Coronary artery (tissue), 2 donors: Measurements from ENCODE around the gene SNAP23.
"Not testable (repeated sequence)": the region's sequence is repeated elsewhere in the genome, so short reads cannot be mapped to it uniquely, and the experiment has no call there.

Source experiments
- DNase-seq: peaks from one replicate; pipeline ENCODE4 v3.0.0-alpha.2; 2017; ENCODE audit warnings: low spot score
- H3K27ac ChIP-seq, 2 donors: fragments of 200-600 bp; sonication (generic); one replicate each; pipeline ENCODE4 v1.5.1; 2016 to 2019
- H3K4me3 ChIP-seq: fragments of 200-600 bp; sonication (generic); 2 replicates; pipeline ENCODE4 v1.5.1; 2016; ENCODE audit warnings: mild to moderate bottlenecking, moderate library complexity
- TF ChIP-seq, protein P1 (sequence below): fragments of 200-600 bp; sonication (generic); IDR thresholded peaks from one replicate; pipeline ENCODE4 v1.5.1; 2019; ENCODE audit warnings: antibody characterized with exemption

SNAP23 gene

DNA sequence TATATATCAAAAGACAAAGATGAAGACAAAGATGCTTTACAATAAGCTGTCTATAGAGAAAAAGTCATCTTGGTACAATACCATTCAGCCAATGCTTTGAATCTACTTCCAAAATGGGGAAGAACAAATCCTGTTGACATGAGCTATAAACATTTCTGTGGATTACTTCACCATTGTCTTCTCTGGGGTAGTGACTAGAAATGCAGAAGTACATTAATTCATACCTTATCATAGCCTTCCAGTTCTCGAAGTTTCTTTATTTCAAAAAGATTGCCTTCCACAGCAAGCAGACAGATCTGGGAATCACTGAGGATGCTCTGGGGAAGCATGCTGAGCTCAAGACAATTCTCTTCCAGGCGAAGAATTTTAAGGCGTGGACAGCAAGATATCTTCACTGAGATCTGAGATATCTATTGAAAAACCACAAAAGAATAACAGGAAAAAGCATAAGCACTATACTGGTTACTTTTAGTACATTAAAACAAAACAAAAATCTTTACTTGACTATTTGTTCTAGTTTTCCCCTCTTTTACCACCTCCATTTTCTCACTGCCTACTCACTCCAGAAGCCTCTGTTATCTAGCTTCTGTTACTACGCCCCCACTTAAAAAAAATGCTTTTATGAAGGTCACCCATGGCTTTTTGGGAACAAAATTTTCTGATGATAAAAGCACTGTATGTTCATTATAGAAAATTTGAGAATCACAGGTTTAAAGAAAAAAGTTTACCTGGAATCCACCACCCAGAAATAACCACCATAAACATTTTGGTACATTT lies 49.6 kb downstream of the SNAP23 start:
- DNase-seq = no peak
- no peak overlapping the region for H3K27ac ChIP-seq
- no peak overlapping the region for H3K4me3 ChIP-seq
- TF ChIP-seq, protein P1, sequence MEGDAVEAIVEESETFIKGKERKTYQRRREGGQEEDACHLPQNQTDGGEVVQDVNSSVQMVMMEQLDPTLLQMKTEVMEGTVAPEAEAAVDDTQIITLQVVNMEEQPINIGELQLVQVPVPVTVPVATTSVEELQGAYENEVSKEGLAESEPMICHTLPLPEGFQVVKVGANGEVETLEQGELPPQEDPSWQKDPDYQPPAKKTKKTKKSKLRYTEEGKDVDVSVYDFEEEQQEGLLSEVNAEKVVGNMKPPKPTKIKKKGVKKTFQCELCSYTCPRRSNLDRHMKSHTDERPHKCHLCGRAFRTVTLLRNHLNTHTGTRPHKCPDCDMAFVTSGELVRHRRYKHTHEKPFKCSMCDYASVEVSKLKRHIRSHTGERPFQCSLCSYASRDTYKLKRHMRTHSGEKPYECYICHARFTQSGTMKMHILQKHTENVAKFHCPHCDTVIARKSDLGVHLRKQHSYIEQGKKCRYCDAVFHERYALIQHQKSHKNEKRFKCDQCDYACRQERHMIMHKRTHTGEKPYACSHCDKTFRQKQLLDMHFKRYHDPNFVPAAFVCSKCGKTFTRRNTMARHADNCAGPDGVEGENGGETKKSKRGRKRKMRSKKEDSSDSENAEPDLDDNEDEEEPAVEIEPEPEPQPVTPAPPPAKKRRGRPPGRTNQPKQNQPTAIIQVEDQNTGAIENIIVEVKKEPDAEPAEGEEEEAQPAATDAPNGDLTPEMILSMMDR = no peak

- H3K27ac ChIP-seq = peak overlapping the region; percentile 90 to 91
- TF ChIP-seq, protein P1 = no peak
- DNase-seq = no peak
- H3K4me3 ChIP-seq = peak overlapping the region; percentile 82
Measured at GRCh38 chr15:42547918-42548248, 52.4 kb downstream of the SNAP23 start.

DNA sequence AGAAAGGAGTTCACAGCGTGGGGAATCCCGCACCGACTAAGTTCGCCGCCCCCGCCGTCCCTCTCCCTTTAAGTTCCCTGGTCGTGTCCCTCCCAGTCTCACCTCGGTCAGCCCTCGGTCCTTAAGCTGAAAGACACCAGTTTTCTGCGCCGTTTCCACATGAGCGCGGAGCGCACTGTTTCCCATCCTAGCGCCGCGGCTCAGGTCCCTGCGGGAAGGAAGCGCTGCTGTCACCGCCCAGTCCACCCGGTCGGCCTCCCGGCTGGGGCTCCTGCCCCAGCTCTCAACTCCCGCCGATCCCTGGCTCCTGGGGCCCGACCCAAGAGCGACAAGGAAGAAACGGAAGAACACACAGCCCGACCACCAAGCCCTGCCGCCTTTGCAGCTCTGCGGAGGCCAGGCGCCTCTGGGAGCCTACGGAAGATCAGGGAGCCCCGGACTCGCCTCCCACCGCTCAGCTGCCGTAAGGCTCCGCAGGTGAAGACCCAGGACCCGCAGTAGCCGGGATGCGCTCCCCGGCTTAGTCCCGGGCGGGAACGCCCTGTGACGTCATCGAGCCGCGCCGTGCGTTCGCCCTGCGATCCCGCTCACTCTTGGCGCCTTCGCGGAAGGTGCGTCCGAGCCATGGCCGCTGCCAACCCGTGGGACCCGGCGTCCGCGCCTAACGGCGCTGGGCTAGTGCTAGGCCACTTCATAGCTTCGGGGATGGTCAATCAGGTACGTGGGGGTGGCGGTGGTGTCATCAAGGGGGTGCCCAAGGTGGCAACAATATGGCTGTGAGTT lies 53.0 kb downstream of the SNAP23 start, which contains the start of the genes HAUS2 and LRRC57:
TSS of gene HAUS2 (plus strand) at position 590 of the 783 bp plus-strand sequence. CDS start at position 625, 35 bp downstream.
TSS of gene LRRC57 (minus strand) at position 545 of the 783 bp plus-strand sequence. CDS start at position 186, 359 bp downstream.
- Histone ChIP-seq H3K4me3 (peak within 1 kb of the TSS; percentile 82), H3K27ac (peak within 1 kb of the TSS; percentile 90 to 91)
- TF ChIP-seq, protein P1 = no peak
- peak; percentile 90 for DNase-seq

DNA sequence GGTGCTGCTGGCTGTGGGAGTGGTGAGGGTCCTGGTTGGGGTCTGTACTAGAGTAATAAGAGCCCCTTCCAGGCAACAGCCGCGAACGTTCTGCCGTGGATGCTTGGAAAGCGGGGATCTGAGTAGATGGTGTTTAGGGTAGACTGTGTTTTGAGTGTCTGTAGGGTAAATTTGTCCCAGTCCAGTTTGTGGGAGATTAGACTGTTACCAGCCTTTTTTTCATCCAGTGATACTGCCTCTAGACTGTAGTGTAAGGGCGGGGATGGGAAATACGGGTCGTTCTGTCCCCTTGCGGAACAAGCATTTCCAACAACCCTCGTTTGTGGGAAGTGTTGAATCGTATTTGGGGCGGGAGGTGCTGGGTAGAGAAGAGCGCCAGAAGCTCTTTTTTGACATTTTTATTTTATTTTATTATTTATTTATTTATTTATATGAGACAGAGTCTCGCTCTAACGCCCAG lies 53.6 kb downstream of the SNAP23 start:
- DNase-seq = no peak
- TF ChIP-seq, protein P1 = no peak
- H3K27ac ChIP-seq = peak overlapping the region; percentile 90 to 91
- H3K4me3 ChIP-seq = peak overlapping the region; percentile 82

- no peak for DNase-seq
- TF ChIP-seq, protein P1 = no peak
- Histone ChIP-seq H3K27ac (no peak overlapping the region), H3K4me3 (peak overlapping the region; percentile 82)
Measured at GRCh38 chr15:42549741-42550392, 54.4 kb downstream of the SNAP23 start.

DNA sequence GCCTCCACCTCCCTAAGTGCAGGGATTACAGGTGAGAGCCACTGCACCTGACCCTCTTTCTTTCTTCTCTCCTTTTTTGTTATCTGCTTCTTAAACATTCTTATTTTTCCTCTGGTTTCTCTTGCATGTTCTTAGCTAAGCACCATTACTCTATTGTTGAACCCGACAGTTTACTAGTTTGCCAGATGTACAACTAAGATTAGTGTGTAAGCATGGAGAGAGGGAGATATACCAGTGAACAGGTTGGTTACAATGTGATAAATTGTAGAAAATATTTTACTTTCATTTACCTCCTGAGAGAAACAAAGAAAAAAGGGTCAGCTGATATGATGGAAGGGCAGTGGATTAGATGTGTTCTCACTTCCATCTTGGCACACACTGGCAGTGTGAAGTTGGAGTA lies 58.1 kb downstream of the SNAP23 start:
- no peak overlapping the region for H3K27ac ChIP-seq

DNA sequence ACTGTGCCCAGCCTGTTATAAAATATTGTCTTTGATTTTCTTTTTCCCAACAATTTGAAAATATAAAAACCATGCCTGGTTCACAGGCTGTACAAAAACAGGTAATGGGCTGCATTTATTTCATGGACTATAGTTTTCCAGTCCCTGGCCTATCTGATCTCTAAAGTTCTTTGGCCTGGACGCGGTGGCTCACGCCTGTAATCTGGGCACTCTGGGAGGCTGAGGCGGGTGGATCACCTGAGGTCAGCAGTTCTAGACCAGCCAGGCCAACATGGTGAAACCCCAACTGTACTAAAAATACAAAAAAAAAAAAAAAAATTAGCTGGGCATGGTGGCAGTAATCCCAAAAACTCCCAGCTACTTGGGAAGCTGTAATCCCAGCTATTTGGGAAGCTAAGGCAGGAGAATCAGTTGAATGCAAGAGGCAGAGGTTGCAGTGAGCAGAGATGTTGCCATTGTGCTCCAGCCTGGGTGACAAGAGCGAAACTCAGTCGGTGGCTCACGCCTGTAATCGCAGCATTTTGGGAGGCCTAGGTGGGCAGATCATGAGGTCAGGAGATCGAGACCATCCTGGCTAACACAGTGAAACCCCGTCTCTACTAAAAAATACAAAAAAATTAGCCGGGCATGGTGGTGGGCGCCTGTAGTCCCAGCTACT lies 61.2 kb downstream of the SNAP23 start:
- DNase-seq, H3K27ac ChIP-seq, H3K4me3 ChIP-seq: not testable (repeated sequence)

More for the DNA sequence above, 58.1 kb downstream of the SNAP23 start:
- TF ChIP-seq, protein P1 = no peak
- DNase-seq = no peak
- H3K4me3 ChIP-seq = no peak overlapping the region
